ENCODE measurements around the gene RC3H1.
"Not testable (repeated sequence)": the region's sequence is repeated elsewhere in the genome, so short reads cannot be mapped to it uniquely, and the experiment has no call there.

RC3H1 gene

GRCh38 chr1:173954179-173954578 lies 68.0 kb downstream of the RC3H1 start:
- peak; percentile 15 for DNase-seq (ENCODE audit: low spot score)

GRCh38 chr1:173948594-173948993 lies 73.6 kb downstream of the RC3H1 start:
- no peak for DNase-seq (ENCODE audit: low spot score)

DNA sequence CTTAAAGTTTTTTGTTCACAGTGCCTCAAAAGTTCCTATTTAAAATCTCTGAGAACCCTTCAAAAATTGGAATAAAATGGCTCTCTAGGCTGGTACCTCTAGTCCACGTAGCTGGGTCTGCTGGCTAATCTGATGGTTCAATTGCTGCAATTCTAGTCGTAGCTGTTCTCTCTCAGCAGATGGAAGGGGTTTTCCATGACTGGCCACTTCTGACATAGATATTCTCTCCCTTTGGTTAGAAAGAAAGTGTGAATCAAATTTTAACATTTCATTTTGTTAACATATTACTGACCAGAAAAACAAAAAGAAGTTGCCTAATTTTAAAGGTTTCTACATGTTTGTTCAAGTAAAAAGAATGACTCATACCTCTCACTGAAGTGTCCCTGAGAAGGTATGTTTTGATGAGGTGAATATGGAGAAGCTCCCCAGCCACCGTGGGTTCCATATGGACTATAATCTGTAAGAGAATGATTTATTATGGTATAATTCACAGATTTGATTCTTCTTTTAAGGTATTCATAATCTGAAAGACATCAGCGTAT lies 75.7 kb downstream of the RC3H1 start:
- DNase-seq (ENCODE audit: low spot score): no peak

GRCh38 chr1:173937062-173937461 lies 85.1 kb downstream of the RC3H1 start:
- DNase-seq (ENCODE audit: low spot score): no peak

- DNase-seq (ENCODE audit: low spot score): no peak
These were observed 87.7 kb downstream of the RC3H1 start for GRCh38 chr1:173934440-173934839.

DNA sequence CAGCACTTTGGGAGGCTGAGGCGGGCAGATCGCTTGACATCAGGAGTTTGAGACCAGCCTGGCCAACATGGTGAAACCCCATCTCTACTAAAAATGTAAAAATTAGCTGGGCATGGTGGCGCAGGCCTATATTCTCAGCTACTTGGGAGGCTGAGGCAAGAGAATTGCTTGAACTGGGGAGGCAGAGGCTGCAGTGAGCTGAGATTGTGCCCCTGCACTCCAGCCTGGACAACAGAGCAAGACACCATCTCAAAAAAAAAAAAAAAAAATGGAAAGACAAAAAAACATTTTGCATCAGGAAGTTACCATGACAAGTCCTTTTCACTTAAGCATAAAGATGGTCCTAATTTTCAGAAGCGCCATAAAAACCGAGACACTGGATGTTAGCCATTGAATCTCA lies 91.6 kb downstream of the RC3H1 start:
- DNase-seq (ENCODE audit: low spot score): not testable (repeated sequence)

GRCh38 chr1:173925306-173926242 lies 96.6 kb downstream of the RC3H1 start:
- no peak for DNase-seq (ENCODE audit: low spot score)

DNA sequence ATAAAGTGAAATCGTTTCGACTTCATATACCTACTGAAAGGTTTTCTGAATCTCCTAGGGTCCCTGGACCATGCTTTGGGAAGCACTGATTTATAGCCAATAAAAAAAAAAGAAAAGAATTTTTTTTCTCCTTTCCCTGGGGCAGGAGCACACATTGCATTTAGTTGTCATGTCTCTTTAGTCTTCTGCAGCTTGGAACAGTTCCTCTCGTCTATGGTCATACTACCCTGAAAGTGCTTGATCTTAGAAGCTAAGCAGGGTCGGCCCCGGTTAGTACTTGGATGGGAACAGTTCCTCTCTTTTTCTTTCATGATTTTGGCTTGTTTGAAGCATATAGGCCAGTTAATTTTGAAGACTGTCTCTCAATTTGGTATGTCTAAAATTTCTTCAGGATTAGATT lies 101.3 kb downstream of the RC3H1 start:
- no peak for DNase-seq (ENCODE audit: low spot score)

- DNase-seq (ENCODE audit: low spot score): no peak
These were observed 104.3 kb downstream of the RC3H1 start for GRCh38 chr1:173917635-173918493.

DNA sequence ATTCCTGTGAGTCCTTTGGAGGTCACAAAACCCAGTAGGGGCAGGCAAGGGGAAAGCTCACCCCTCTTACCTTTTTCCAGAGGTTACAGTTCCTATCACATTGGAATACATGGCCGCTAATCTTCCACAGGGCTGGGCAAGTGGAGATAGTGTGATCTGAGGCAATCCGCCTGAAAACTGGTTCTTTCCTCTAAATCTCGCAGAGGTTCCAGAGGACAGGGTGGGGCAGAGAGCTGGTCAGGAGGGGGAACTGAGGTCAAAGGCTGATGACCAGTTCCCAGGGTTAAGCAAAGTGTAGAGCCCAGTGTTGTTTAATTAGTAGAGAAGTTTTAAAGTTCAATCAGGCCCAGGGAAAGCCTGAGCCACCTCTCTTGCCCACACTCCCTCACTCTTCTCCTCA lies 105.0 kb downstream of the RC3H1 start, which contains the start of gene SERPINC1:
Gene SERPINC1, minus strand, starts transcription at position 179 of the 400 bp plus-strand sequence. Its CDS starts 68 bp downstream, at position 111.
- no peak for DNase-seq (ENCODE audit: low spot score)

GRCh38 chr1:173916667-173917066 lies 105.5 kb downstream of the RC3H1 start:
- no peak for DNase-seq (ENCODE audit: low spot score)

- no peak for DNase-seq (ENCODE audit: low spot score)
These were observed 106.6 kb downstream of the RC3H1 start for GRCh38 chr1:173915596-173915995.

- DNase-seq (ENCODE audit: low spot score): peak; percentile 27
These were observed 107.7 kb downstream of the RC3H1 start for GRCh38 chr1:173914366-173914871.

GRCh38 chr1:173913111-173913510 lies 109.0 kb downstream of the RC3H1 start:
- no peak for DNase-seq (ENCODE audit: low spot score)

- no peak for DNase-seq (ENCODE audit: low spot score)
These were observed 118.2 kb downstream of the RC3H1 start for GRCh38 chr1:173903827-173904531.

DNA sequence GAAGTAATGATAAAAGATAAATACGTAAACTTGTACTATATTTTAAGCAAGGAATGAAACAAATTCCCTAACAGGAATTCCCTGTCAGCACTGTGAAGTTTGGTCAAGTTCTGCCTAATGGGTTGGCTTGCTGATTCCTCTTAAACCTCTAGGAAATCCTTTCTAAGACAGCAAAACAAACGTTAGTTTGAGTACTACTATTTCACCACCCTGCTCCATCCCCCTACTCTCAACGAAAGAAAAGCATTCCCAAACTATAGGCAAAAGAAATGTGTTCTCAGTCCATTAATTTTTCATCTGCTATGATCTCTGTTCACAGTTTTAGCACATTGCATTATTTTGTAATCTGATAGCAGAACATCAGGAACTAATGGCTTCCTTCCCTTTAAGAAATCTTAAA lies 121.2 kb downstream of the RC3H1 start:
- no peak for DNase-seq (ENCODE audit: low spot score)

DNA sequence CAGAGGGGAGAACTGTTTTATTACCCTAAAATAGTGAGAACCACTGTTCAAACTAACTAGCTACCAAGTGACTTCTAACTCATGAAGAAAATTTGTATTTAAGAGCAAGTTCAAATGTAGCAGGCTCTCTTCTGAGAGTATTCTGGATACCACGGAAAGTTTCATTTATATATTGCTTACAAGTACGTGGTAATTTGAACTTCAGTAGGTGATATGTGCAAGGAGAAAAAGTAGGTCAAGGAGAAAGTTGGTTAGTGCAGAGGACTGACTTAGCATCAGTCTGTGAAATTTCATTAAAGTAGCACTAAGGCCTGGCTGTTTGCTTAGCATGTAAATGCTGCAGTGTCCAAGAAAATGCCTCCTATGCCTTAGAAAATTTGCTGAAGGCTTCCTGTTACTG lies 121.7 kb downstream of the RC3H1 start:
- no peak for DNase-seq (ENCODE audit: low spot score)

DNA sequence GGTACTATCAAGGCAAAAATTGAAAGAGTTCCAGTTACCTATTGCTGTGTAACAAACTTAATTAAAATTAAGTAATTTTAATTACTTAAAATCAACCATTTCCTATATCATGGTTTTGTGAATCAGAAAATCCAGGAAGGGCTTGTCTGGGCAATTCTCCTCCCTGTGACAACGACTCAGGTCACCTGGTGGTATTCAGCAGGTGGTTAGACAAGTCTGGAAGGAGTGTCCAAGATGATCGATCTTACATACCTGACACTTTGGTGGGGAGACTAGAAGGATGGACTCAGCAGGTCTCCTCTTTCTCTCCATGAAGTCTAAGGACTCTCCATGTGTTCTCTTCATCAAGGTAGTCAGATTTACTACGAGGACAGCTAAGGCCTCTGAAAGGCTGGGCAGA lies 128.0 kb downstream of the RC3H1 start:
- no peak for DNase-seq (ENCODE audit: low spot score)

DNA sequence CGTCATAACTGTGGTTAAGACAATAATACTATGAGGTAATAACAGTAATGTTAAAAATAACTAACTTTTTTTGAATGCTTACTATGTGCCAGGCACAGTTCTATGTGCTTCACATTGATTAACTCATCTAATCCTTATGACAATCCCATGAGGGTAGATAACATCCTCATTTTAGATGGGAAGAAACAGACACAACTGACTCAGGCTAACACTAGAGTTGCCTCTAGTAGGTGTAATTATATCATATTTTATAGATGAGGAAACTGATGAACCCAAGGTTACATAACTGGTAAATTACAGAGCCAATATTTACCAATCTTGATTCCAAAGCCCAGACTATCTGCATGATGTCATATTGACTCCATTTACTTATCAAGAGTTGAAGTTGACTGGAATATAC lies 128.5 kb downstream of the RC3H1 start:
- DNase-seq (ENCODE audit: low spot score): no peak

DNA sequence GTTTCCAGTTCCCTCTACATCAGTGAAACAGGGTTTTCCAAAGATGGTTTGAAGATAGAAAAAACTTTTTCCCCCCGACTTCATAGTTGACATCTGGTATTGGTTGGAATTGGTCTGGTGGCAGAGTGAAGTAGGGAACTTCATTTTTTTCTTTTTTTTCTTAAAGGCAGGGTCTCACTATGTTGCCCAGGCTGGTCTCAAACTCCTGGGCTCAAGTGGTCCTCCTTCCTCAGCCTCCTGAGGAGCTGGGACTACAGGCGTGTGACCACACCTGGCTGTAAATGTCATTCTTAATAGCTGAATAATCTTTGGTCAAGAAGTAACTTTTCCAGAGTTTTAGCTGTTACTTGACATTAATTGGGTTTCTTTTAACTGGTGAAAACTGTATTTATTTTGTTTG lies 132.3 kb downstream of the RC3H1 start:
- DNase-seq (ENCODE audit: low spot score): no peak

DNA sequence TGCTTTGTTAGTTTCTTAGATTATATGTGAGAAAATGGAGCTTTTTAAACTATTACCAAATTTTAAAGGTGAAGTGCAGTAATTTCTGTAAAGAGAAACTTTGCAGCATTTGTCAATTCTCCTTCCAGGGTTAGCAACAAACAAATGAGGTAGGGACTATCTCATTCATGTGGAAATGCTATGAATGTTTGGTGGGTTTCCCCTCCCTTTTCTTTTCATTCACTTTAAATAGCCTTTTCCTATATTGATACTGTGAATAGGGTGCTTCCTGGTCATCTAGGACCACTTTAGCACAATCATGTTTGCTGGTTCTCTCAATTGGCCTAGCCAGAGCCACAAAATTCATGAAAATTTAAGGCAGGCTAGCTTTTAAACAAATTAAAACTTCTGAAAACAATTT lies 133.4 kb downstream of the RC3H1 start:
- no peak for DNase-seq (ENCODE audit: low spot score)

- DNase-seq (ENCODE audit: low spot score): no peak
These were observed 134.5 kb downstream of the RC3H1 start for GRCh38 chr1:173887627-173888026.

All from GM03348 (cell line).